HepG2 (cell line): ENCODE measurements around the gene SOX13.

Source experiments
- ATF7 ChIP-seq, 2 experiments: fragments of 450-650 bp in 1 of 2; sonication (generic) in 1 of 2; formaldehyde crosslinking in 1 of 2; IDR thresholded peaks; 2 replicates each; pipeline versions ENCODE4 v1.4.0 to v1.6.1; 2016 to 2020; ENCODE audit warnings: antibody characterized with exemption in 1 of 2, mild to moderate bottlenecking in 1 of 2, missing genetic modification reagents in 1 of 2
- RCOR2 ChIP-seq: IDR thresholded peaks from 2 replicates; pipeline ENCODE4 v1.6.1; 2016; ENCODE audit warnings: missing biosample characterization, missing genetic modification reagents
- ZNF274 ChIP-seq: sonication (generic); formaldehyde crosslinking; IDR thresholded peaks from 2 replicates; pipeline ENCODE4 v1.5.1; 2020; ENCODE audit warnings: mild to moderate bottlenecking, missing genetic modification reagents
- TF ChIP-seq, protein P1 (sequence below), 2 experiments: IDR thresholded peaks; 2 replicates each; pipeline ENCODE4 v1.6.1; 2011 to 2012; ENCODE audit warnings: low read length in 2 of 2, borderline replicate concordance in 1 of 2, low read depth in 1 of 2, mild to moderate bottlenecking in 1 of 2, moderate library complexity in 1 of 2

DNA sequence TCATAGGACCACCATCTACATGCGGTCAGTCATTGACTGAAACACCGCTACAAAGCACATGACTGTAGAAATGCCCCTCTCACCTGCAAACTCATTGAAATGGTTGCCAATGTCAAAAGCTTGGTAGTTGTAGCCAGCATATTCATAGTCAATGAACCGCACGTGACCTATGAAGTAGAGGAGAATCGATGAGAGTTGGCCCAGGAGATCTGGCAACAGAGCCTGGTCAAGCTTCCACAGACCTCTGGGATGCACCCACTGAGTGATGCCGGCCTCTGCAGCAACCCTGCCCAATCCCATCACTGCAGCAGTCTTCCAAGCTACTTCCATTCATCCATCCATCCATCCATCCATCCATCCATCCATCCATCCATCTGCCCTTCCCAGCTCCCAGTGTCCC is 67.0 kb downstream of the SOX13 start:
- TF ChIP-seq, protein P1, sequence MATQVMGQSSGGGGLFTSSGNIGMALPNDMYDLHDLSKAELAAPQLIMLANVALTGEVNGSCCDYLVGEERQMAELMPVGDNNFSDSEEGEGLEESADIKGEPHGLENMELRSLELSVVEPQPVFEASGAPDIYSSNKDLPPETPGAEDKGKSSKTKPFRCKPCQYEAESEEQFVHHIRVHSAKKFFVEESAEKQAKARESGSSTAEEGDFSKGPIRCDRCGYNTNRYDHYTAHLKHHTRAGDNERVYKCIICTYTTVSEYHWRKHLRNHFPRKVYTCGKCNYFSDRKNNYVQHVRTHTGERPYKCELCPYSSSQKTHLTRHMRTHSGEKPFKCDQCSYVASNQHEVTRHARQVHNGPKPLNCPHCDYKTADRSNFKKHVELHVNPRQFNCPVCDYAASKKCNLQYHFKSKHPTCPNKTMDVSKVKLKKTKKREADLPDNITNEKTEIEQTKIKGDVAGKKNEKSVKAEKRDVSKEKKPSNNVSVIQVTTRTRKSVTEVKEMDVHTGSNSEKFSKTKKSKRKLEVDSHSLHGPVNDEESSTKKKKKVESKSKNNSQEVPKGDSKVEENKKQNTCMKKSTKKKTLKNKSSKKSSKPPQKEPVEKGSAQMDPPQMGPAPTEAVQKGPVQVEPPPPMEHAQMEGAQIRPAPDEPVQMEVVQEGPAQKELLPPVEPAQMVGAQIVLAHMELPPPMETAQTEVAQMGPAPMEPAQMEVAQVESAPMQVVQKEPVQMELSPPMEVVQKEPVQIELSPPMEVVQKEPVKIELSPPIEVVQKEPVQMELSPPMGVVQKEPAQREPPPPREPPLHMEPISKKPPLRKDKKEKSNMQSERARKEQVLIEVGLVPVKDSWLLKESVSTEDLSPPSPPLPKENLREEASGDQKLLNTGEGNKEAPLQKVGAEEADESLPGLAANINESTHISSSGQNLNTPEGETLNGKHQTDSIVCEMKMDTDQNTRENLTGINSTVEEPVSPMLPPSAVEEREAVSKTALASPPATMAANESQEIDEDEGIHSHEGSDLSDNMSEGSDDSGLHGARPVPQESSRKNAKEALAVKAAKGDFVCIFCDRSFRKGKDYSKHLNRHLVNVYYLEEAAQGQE (IDR thresholded peaks at IDR 0.05; ENCODE audit: borderline replicate concordance in 1 of 2, low read depth in 1 of 2, low read length in 2 of 2): no peak
- TF ChIP-seq RCOR2 (CRISPR knock-in tag): no peak
- TF ChIP-seq ZNF274: no peak
- TF ChIP-seq ATF7 (IDR thresholded peaks at IDR 0.05): no peak
- TF ChIP-seq ATF7 (CRISPR knock-in tag; IDR thresholded peaks at IDR 0.05): no peak
